Subcutaneous abdominal adipose tissue (tissue), 5 donors: ENCODE measurements around the gene CACNA2D1.

ENCODE experiments used
- H3K27ac ChIP-seq: one replicate; pipeline ENCODE4 v1.7.0; 2013; ENCODE audit warnings: low read depth, mild to moderate bottlenecking, inconsistent platforms, low read length, moderate library complexity
- H3K27me3 ChIP-seq, 5 donors: one replicate each; pipeline ENCODE4 v1.7.0; 2013; ENCODE audit warnings: low read length in 5 of 5, inconsistent platforms in 1 of 5; ENCODE audit not compliant: control insufficient read depth in 5 of 5, insufficient read depth in 4 of 5
- H3K36me3 ChIP-seq, 5 donors: one replicate each; pipeline ENCODE4 v1.7.0; 2013; ENCODE audit warnings: low read length in 5 of 5; ENCODE audit not compliant: control insufficient read depth in 5 of 5, insufficient read depth in 5 of 5
- H3K4me1 ChIP-seq, 5 donors: one replicate each; pipeline ENCODE4 v1.7.0; 2013; ENCODE audit warnings: low read length in 5 of 5, mild to moderate bottlenecking in 3 of 5, moderate library complexity in 1 of 5; ENCODE audit not compliant: control insufficient read depth in 5 of 5, insufficient read depth in 5 of 5
- H3K4me3 ChIP-seq, 5 donors: one replicate each; pipeline ENCODE4 v1.7.0; 2013; ENCODE audit warnings: low read length in 5 of 5, low read depth in 1 of 5
- H3K9ac ChIP-seq, 5 donors: one replicate each; pipeline ENCODE4 v1.7.0; 2013; ENCODE audit warnings: low read length in 5 of 5, mild to moderate bottlenecking in 4 of 5, moderate library complexity in 3 of 5
- H3K9me3 ChIP-seq, 5 donors: one replicate each; pipeline ENCODE4 v1.7.0; 2013; ENCODE audit warnings: low read length in 5 of 5; ENCODE audit not compliant: control insufficient read depth in 5 of 5
- donor health status: healthy.
- donor health status: healthy.
- donor health status: healthy.
- donor health status: healthy.
- donor health status: healthy.

The CACNA2D1 gene

DNA sequence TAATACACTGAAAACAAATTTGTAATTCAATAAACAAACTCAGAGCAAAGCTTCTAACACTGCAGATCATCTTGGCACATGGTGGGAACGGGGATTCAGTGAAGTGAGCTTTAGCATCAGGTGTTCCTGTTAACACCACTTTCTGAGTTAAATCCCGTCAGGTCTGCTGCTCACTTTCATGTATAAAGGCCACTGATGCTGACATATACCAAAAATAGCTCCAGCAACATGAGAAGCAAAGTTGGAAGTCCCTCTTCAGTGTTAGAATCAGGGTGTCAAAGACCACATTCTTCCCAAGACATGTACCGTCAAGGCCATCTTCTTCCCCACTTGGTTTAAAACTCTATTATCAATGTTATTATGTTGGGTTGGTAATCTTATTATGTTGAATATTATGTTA, 11.7 kb upstream of the CACNA2D1 start:
- Histone ChIP-seq H3K9ac (no peak overlapping the region), H3K9me3 (no peaks in the 10 kb centered on the region), H3K27me3 (no peaks in the 10 kb centered on the region), H3K27ac (no peak overlapping the region), H3K36me3 (no peaks in the 10 kb centered on the region), H3K4me3 (no peak overlapping the region), H3K4me1 (no peaks in the 10 kb centered on the region)

DNA sequence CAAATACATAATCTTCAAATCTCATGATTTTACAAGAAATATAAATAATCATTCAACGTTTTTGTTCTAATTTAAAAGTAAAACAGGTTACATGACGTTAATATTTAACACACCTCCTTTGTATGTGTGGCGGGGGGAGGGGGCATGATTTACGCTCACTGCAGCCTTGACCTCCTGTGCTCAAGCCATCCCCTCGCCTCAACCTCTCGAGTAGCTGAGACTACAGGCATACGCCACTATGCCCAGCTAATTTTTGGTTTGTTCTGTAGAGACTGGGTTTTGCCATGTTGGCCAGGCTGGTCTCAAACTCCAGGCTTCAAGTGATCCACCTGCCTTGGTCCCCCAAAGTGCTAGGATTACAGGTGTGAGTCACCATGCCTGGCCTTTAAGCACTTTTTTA, 7.2 kb upstream of the CACNA2D1 start:
- Histone ChIP-seq H3K27me3 (no peaks in the 10 kb centered on the region), H3K4me3 (no peak overlapping the region), H3K4me1 (no peaks in the 10 kb centered on the region), H3K27ac (no peak overlapping the region), H3K9ac (no peak overlapping the region), H3K36me3 (no peaks in the 10 kb centered on the region), H3K9me3 (no peaks in the 10 kb centered on the region)

- Histone ChIP-seq H3K36me3 (no peaks in the 10 kb centered on the region), H3K9ac (no peak overlapping the region), H3K4me3 (no peak overlapping the region), H3K9me3 (no peaks in the 10 kb centered on the region), H3K4me1 (no peaks in the 10 kb centered on the region), H3K27me3 (no peaks in the 10 kb centered on the region), H3K27ac (no peak overlapping the region)
Observed at GRCh38 chr7:82449910-82450309, 6.3 kb upstream of the CACNA2D1 start.

GRCh38 chr7:82446897-82447296, 3.3 kb upstream of the CACNA2D1 start:
- Histone ChIP-seq H3K4me1 (peaks cover 0 to 22% (median 14%) of the 10 kb centered on the region in 5 donors), H3K4me3 (no peak overlapping the region), H3K36me3 (no peaks in the 10 kb centered on the region), H3K27me3 (no peaks in the 10 kb centered on the region), H3K9ac (no peak overlapping the region), H3K27ac (no peak overlapping the region), H3K9me3 (no peaks in the 10 kb centered on the region)

- Histone ChIP-seq H3K27ac (no peak overlapping the region), H3K4me1 (peaks cover 0 to 26% (median 19%) of the 10 kb centered on the region in 5 donors), H3K9me3 (no peaks in the 10 kb centered on the region), H3K9ac (no peak overlapping the region), H3K27me3 (no peaks in the 10 kb centered on the region), H3K36me3 (no peaks in the 10 kb centered on the region), H3K4me3 (no peak overlapping the region)
Observed at GRCh38 chr7:82445271-82445670, 1.7 kb upstream of the CACNA2D1 start.

DNA sequence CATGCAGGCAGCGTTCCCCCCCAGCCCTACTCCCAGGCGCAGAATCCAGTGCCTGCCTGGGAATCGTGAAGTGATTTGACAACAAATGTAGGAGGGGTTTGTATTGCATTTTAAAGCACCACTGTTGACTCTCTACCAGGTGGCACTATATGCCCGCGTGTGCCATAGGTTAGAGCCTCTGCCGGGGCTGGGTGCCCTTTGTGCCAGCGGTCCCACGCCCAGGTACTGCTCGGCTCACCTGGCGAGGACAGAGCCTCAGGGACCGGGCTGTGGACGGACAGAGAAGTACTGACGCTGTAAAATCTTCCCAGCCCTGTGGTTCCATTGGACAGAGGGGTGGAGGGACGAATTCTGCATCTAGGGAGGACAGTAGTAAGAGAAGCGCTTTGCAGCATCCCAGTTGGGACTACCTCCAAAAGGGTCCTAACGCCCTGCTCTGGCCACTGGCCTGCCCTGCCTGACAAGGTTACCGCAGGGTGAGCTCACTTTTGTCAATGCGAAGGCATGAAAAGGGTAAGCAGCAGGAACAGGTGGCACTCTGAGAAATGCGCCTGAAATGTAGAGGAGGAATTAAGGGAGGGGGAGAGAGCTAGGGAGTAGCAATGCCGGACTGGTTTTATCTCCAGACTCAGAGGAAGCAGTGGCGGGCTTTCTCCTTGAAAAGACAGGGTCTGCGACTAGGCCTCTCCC, 788 bp upstream of the CACNA2D1 start:
- Histone ChIP-seq H3K9me3 (no peaks in the 10 kb centered on the region), H3K4me3 (peak overlapping the region; percentile 71 to 84 (median 78)), H3K27me3 (no peaks in the 10 kb centered on the region), H3K4me1 (peaks cover 0 to 30% (median 19%) of the 10 kb centered on the region in 5 donors), H3K9ac (peak overlapping the region in 3 of 5 donors; percentile 41 to 73 (median 57)), H3K36me3 (no peaks in the 10 kb centered on the region), H3K27ac (peak overlapping the region; percentile 89)

- Histone ChIP-seq H3K27ac (peak overlapping the region; percentile 89), H3K4me3 (peak overlapping the region; percentile 78 to 93 (median 85)), H3K9me3 (no peaks in the 10 kb centered on the region), H3K27me3 (no peaks in the 10 kb centered on the region), H3K4me1 (peaks cover 0 to 30% (median 19%) of the 10 kb centered on the region in 5 donors), H3K9ac (peak overlapping the region in 4 of 5 donors; percentile 70 to 84 (median 77)), H3K36me3 (no peaks in the 10 kb centered on the region)
Observed at GRCh38 chr7:82443036-82443546, 486 bp downstream of the CACNA2D1 start.

DNA sequence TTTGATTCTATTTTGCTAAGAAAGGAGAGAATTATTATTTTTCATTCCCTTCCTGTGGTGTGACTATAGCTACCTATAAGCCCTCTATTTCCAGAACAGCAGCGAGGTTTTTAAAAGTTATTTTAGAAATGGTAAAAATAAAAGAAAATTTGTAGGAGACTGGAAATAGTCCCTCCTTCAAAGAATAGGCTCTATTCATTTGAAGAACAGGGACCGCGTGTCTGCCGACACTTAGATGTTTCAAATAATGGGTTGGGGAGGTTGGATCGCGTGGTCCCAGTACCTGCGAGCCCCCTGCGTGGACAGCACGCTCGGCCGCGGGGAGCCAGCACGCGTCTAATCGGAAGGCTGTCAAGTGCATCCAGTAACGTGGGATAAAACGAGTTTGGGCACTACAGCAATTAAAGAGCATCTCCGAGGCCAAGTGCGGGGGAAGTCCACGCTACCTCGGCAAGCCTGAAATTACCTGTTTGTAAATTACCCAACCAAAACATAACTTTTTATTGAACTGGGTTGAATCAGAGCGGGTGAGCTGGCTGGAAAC, 1.0 kb downstream of the CACNA2D1 start:
- no peaks in the 10 kb centered on the region for H3K9me3 ChIP-seq
- H3K9ac ChIP-seq = peak overlapping the region; percentile 28 to 79 (median 75)
- H3K27me3 ChIP-seq = no peaks in the 10 kb centered on the region
- H3K4me1 ChIP-seq = peaks cover 0 to 30% (median 19%) of the 10 kb centered on the region in 5 donors
- peak overlapping the region; percentile 89 for H3K27ac ChIP-seq
- no peaks in the 10 kb centered on the region for H3K36me3 ChIP-seq
- H3K4me3 ChIP-seq = peak overlapping the region; percentile 78 to 93 (median 85)

- Histone ChIP-seq H3K36me3 (no peaks in the 10 kb centered on the region), H3K27me3 (no peaks in the 10 kb centered on the region), H3K9me3 (no peaks in the 10 kb centered on the region), H3K27ac (no peak overlapping the region), H3K4me1 (peaks cover 0 to 30% (median 19%) of the 10 kb centered on the region in 5 donors), H3K9ac (peak overlapping the region in 3 of 5 donors; percentile 28 to 77 (median 75)), H3K4me3 (peak overlapping the region; percentile 78 to 93 (median 85))
Observed at GRCh38 chr7:82441669-82442478, 1.7 kb downstream of the CACNA2D1 start.

GRCh38 chr7:82438521-82438920, 5.1 kb downstream of the CACNA2D1 start:
- Histone ChIP-seq H3K4me1 (peaks cover 0 to 26% (median 13%) of the 10 kb centered on the region in 5 donors), H3K27ac (no peak overlapping the region), H3K4me3 (no peak overlapping the region)

More at GRCh38 chr7:82438521-82438920, 5.1 kb downstream of the CACNA2D1 start:
- Histone ChIP-seq H3K9me3 (no peaks in the 10 kb centered on the region), H3K9ac (no peak overlapping the region), H3K36me3 (no peaks in the 10 kb centered on the region), H3K27me3 (no peaks in the 10 kb centered on the region)
